Fibroblast of pulmonary artery (primary cell): Measurements from ENCODE around the gene TTC7B.

Experiments used
- DNase-seq: peaks from one replicate; pipeline ENCODE4 v3.0.0-alpha.2; 2010; ENCODE audit warnings: low read depth
- H3K4me3 ChIP-seq: replicated peaks from 2 replicates; pipeline ENCODE4 v1.5.1; 2011; ENCODE audit warnings: low read depth, mild to moderate bottlenecking, control low read depth, low read length, moderate library complexity
- TF ChIP-seq, protein P1 (sequence below): IDR thresholded peaks from 2 replicates; pipeline ENCODE4 v1.5.1; 2011; ENCODE audit warnings: mild to moderate bottlenecking, control low read depth, low read length, inconsistent platforms; ENCODE audit errors: missing control alignments

TTC7B gene

GRCh38 chr14:90570461-90570860 lies 245.8 kb downstream of the TTC7B start:
- TF ChIP-seq, protein P1, sequence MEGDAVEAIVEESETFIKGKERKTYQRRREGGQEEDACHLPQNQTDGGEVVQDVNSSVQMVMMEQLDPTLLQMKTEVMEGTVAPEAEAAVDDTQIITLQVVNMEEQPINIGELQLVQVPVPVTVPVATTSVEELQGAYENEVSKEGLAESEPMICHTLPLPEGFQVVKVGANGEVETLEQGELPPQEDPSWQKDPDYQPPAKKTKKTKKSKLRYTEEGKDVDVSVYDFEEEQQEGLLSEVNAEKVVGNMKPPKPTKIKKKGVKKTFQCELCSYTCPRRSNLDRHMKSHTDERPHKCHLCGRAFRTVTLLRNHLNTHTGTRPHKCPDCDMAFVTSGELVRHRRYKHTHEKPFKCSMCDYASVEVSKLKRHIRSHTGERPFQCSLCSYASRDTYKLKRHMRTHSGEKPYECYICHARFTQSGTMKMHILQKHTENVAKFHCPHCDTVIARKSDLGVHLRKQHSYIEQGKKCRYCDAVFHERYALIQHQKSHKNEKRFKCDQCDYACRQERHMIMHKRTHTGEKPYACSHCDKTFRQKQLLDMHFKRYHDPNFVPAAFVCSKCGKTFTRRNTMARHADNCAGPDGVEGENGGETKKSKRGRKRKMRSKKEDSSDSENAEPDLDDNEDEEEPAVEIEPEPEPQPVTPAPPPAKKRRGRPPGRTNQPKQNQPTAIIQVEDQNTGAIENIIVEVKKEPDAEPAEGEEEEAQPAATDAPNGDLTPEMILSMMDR: no peak
- no peak overlapping the region for H3K4me3 ChIP-seq
- no peak for DNase-seq

GRCh38 chr14:90569606-90570387 lies 246.4 kb downstream of the TTC7B start:
- TF ChIP-seq, protein P1: no peak
- no peak overlapping the region for H3K4me3 ChIP-seq

DNA sequence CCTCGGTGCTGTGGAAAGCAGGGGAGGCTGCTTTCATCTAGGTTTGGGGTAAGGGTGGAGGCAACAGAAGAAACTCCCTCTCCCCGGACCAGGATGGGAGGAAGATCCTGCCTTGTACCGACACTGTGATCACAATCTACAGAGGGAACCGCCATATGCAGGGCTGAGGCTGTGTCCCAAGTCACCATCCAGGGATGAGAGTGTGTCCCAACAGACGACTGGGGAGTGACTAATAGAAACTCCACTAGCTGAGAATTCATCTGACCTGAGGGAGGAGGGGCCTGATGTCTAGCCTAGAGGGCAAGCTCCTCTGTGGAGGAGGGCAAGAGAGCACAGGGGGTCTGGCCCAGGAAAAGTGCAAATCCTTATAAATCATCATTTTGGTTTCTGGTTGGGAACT lies 247.0 kb downstream of the TTC7B start:
- TF ChIP-seq, protein P1: no peak
- DNase-seq: no peak
- no peak overlapping the region for H3K4me3 ChIP-seq

More at GRCh38 chr14:90569606-90570387, 246.4 kb downstream of the TTC7B start:
- no peak for DNase-seq

DNA sequence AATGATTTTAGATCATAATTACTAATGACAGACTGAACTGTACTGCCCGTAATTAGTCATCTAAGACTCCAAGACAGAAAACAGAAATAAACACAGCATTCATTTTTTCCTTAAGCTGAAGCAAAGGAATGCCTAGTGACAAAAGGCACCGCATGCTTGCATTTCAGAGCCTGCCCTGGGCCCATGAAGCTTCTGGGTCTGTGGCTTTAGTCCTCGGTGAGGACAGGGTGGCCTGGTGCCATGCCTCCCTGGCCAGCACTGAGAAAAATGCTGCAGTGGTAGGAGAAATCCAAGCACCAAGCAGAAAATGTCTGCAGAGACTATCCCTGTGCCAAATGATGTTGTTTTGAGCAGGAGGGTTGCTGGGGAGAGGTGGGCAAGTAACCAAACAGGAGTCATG lies 247.8 kb downstream of the TTC7B start:
- no peak overlapping the region for H3K4me3 ChIP-seq
- DNase-seq: no peak
- TF ChIP-seq, protein P1: no peak

- TF ChIP-seq, protein P1: no peak
- DNase-seq: no peak
- no peak overlapping the region for H3K4me3 ChIP-seq
Observed at GRCh38 chr14:90567991-90568390, 248.2 kb downstream of the TTC7B start.

GRCh38 chr14:90567191-90567590 lies 249.0 kb downstream of the TTC7B start:
- no peak for DNase-seq
- TF ChIP-seq, protein P1: no peak
- H3K4me3 ChIP-seq: no peak overlapping the region

- DNase-seq: no peak
- TF ChIP-seq, protein P1: no peak
- no peak overlapping the region for H3K4me3 ChIP-seq
Observed at GRCh38 chr14:90566481-90566880, 249.7 kb downstream of the TTC7B start.
